IPS-20b (cell line): ENCODE results near the gene SLC10A7.

Source experiments
- H3K27ac ChIP-seq: one replicate; pipeline ENCODE4 v1.5.1; 2013; ENCODE audit warnings: low read length
- H3K27me3 ChIP-seq: 2 replicates; pipeline ENCODE4 v1.6.1; 2013; ENCODE audit warnings: mild to moderate bottlenecking, low read length, inconsistent platforms; ENCODE audit not compliant: insufficient read depth
- H3K36me3 ChIP-seq: 2 replicates; pipeline ENCODE4 v1.6.1; 2013; ENCODE audit warnings: low read depth, mild to moderate bottlenecking, inconsistent platforms, low read length, moderate library complexity; ENCODE audit not compliant: insufficient read depth
- H3K4me1 ChIP-seq: 2 replicates; pipeline ENCODE4 v1.6.1; 2013; ENCODE audit warnings: mild to moderate bottlenecking, control low read depth, inconsistent platforms, low read length, moderate library complexity; ENCODE audit not compliant: insufficient read depth
- H3K4me3 ChIP-seq: 2 replicates; pipeline ENCODE4 v1.5.1; 2013; ENCODE audit warnings: mild to moderate bottlenecking, low read length, inconsistent platforms
- H3K9ac ChIP-seq: 2 replicates; pipeline ENCODE4 v1.6.1; 2013; ENCODE audit warnings: low read depth, mild to moderate bottlenecking, inconsistent platforms, low read length, moderate library complexity
- H3K9me3 ChIP-seq: 2 replicates; pipeline ENCODE4 v1.6.1; 2013; ENCODE audit warnings: mild to moderate bottlenecking, low read depth, low read length, inconsistent platforms; ENCODE audit not compliant: insufficient read depth

Gene SLC10A7

DNA sequence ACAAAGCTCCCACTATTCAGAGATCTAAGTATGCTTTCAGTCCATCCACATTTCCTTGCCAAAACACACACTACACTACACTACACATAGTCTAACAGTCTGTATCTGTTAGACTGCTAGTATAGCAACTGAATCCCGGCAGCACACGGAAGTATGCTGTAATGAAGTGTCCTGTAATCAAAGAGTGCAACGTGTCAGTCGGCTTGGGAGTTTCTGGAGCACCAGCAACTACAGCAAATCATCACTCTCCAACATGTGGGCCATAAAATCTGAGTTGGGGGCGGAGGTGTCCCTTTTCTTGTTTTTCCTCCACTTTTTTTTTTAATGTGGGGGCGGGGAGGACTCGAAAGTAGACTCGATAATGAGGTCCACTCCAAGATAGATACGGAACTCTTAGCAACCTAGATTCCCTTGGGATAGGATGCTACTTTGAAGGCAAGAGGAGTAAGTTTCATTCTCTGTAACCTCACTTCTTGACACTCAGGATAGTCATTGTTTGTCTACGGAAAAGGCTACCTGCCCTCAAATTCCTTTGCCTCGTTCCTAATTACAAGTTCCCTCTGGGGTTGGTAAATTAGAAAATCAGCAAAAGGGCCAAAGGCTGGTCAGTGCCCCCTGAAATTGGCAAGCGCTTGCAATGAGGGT, 722 bp downstream of the SLC10A7 start:
- peaks cover 35% of the 10 kb centered on the region for H3K27me3 ChIP-seq
- H3K27ac ChIP-seq, result no peak overlapping the region
- no peaks in the 10 kb centered on the region for H3K36me3 ChIP-seq
- peak overlapping the region; percentile 98 for H3K4me3 ChIP-seq
- H3K9ac ChIP-seq, result peak overlapping the region; percentile 83; the same call in 1 of the 2 replicates
- no peaks in the 10 kb centered on the region for H3K4me1 ChIP-seq
- no peaks in the 10 kb centered on the region for H3K9me3 ChIP-seq

DNA sequence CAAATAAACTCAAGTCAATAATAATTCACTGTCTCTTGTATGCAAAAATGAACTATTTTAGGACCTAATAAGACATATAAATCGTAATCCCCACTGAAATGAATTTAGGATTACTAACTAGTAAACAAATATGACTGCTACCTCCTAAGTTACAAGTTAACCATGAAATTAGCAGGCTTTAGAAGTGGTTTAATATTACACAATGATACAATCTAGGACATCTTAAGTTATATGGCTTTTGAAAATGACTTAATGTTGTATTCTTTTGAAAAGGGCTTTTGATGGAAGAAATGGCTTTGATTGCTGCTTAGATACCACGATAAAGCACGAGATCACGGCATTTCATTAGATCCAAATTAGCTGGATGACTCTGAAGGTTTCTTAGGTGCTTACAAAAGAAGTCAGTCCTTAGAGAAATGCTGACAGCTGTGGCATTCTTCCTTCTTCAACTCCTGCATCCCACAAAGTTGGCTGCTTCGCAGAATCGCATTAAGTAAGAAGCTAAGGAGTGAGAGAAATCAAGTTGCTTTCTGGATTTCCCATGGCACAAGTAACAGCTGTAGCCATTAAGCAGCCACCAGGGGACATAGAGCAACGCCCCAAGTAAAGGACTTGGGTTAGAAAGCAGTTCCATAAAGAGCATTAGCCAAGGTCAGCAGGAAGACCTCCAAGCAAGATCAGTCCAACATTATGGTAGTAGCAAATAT, 6.9 kb downstream of the SLC10A7 start:
- no peaks in the 10 kb centered on the region for H3K9me3 ChIP-seq
- no peaks in the 10 kb centered on the region for H3K4me1 ChIP-seq
- no peak overlapping the region for H3K4me3 ChIP-seq
- H3K27me3 ChIP-seq, result peaks cover 6% of the 10 kb centered on the region
- no peak overlapping the region for H3K27ac ChIP-seq
- H3K9ac ChIP-seq, result no peak overlapping the region
- H3K36me3 ChIP-seq, result no peaks in the 10 kb centered on the region

DNA sequence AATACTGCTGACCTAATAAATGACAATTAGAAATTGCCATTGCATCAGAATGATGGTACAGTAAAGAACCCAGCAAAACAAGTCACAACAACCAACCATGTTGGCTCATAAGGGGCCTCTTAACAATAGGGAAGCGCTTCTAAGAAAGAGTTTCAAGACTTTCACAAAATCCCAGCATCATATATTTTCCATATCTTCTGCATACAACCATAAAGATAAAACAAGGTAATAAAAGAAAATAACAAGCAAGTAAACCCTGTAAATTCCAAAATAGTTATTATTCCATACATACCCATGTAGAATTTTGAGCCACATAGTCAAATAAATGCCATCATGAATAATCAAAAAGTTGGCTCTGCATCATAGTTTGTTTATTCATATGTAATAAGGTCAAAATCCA, 8.2 kb downstream of the SLC10A7 start:
- H3K27me3 ChIP-seq, result no peaks in the 10 kb centered on the region
- H3K9ac ChIP-seq, result no peak overlapping the region
- no peaks in the 10 kb centered on the region for H3K9me3 ChIP-seq
- no peak overlapping the region for H3K27ac ChIP-seq
- H3K36me3 ChIP-seq, result no peaks in the 10 kb centered on the region
- no peaks in the 10 kb centered on the region for H3K4me1 ChIP-seq
- H3K4me3 ChIP-seq, result no peak overlapping the region

DNA sequence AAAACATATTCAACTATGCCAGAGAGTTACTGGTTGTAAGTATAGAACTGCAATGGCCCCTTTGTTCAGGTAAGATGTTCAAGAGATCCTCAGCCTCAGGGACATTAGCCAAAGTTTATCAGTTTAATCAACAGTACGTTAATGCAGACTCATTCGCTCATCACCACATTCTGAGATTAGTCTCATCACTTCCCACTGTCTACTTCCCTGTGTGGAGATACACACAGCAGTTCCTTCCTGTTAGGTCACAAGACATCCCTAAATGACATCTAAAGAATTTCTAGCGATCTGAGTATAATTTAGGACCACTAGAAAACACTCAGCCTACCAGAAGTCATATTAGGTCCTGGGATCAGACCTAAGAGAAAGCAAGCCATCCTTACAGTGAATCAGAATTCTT, 10.4 kb downstream of the SLC10A7 start:
- Histone ChIP-seq H3K4me1 (no peaks in the 10 kb centered on the region), H3K9me3 (no peaks in the 10 kb centered on the region), H3K36me3 (no peaks in the 10 kb centered on the region), H3K4me3 (no peak overlapping the region), H3K27ac (no peak overlapping the region), H3K9ac (no peak overlapping the region), H3K27me3 (no peaks in the 10 kb centered on the region)

DNA sequence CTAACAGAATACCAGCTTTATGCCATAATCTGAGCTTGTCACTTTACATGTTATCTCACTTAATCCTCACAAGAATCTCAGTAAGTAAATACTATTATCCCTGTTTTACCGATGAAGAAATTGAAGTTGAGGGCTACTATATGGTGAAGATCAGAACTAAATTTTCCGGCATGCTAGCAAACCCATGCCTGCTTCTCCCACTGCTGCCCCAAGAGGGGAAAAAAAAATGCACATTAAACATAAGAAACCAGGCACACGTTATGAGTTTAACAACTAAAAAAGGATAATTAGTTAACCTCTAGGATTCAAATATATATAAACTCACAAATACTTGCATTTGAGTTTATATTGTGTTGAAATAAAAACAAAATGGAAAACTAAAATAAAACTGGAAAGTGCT, 10.8 kb downstream of the SLC10A7 start:
- H3K9ac ChIP-seq, result no peak overlapping the region
- H3K4me1 ChIP-seq, result no peaks in the 10 kb centered on the region
- no peak overlapping the region for H3K4me3 ChIP-seq
- no peaks in the 10 kb centered on the region for H3K9me3 ChIP-seq
- H3K36me3 ChIP-seq, result no peaks in the 10 kb centered on the region
- H3K27ac ChIP-seq, result no peak overlapping the region
- H3K27me3 ChIP-seq, result no peaks in the 10 kb centered on the region

DNA sequence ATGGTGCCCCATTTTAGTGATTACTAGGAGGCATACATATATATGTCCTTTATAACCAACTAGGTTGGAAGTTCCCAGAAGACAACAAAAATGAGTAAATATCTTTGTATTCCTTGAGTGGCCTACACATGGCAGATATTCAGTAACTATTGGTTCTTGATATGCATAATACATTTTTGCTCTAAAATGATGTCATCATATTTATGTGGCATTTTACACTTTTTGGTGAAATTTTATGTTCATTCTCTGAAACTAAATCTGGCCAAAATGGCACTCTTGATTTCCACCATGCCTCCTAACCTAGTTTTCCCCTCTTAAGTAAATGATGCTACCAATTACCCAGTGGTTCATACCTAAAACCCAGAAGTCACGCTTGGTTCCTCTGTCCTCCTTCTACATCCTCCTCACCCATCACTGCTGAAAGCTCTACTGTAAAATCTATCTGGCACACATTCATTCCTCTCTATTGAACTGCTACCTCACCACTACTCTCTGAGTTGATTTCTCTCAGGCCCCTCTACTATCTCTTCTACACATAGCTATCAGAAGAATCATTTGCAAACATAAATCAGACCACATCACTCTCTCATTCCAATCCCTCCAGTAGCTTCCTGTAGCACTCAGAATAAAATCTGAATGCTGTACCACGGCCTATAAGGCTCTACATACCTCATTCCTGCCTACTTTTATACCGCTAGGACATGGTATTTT, 13.4 kb downstream of the SLC10A7 start:
- Histone ChIP-seq H3K36me3 (no peaks in the 10 kb centered on the region), H3K27ac (no peak overlapping the region), H3K9me3 (no peaks in the 10 kb centered on the region), H3K9ac (no peak overlapping the region), H3K27me3 (no peaks in the 10 kb centered on the region), H3K4me1 (no peaks in the 10 kb centered on the region), H3K4me3 (no peak overlapping the region)

DNA sequence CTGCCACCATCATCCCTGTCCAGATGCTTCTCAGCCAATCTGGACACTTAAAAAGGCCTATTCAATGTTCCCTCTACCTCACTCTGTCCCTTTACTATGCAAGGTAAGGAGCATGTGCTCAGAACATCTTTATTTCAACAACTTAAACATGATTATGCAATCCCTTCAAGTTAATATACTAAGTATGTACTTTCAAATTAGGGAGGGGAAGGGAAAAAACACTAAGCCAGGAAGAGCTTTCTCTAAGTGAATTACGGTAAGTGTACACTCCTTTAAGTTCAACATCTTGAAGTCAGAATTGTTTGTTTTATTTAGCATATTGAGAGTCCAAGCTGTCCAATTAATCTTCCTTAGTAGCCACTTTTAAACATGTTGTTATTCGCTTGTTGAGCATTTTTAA, 14.1 kb downstream of the SLC10A7 start:
- no peak overlapping the region for H3K27ac ChIP-seq
- no peaks in the 10 kb centered on the region for H3K36me3 ChIP-seq
- H3K9ac ChIP-seq, result no peak overlapping the region
- no peak overlapping the region for H3K4me3 ChIP-seq
- no peaks in the 10 kb centered on the region for H3K27me3 ChIP-seq
- no peaks in the 10 kb centered on the region for H3K9me3 ChIP-seq
- H3K4me1 ChIP-seq, result no peaks in the 10 kb centered on the region

DNA sequence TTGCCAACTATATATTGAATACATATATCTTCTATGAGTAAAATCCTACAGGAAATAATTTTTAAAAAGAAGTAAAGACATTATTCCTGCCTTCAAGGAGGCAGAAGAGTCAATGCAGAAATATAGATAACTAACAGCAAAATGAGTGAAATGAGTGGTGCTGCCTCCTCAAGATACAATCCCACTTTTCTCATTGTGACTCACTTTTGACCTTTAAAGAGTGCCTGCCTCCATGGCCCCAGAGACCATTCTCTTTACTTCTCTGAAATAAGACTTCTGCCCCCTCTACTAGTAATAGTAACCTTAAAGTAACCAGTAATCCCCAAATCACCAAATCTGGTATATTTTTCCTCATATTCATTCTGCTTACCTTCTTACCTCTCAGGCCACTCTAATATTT, 15.5 kb downstream of the SLC10A7 start:
- Histone ChIP-seq H3K27ac (no peak overlapping the region), H3K36me3 (no peaks in the 10 kb centered on the region), H3K27me3 (no peaks in the 10 kb centered on the region), H3K4me1 (no peaks in the 10 kb centered on the region), H3K4me3 (no peak overlapping the region), H3K9me3 (no peaks in the 10 kb centered on the region), H3K9ac (no peak overlapping the region)

DNA sequence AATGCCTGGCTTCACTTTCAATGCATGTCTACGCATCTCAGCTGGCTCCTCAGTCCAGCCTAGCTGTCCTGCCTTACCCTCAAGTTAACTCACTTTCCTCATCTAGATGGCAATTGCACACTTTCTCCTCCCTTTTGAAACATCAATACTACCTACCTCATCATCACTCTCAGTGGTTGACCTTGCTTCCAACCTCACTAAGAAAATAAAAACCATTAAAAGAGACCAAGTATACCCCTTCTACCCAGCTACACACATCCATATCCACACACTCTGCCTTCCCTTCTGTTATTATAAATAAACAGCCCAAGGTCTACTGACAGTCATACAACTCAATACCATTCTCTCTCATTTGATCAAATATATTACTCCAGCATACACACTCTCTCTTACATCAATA, 21.5 kb downstream of the SLC10A7 start:
- H3K9ac ChIP-seq, result no peak overlapping the region
- H3K9me3 ChIP-seq, result no peaks in the 10 kb centered on the region
- no peaks in the 10 kb centered on the region for H3K27me3 ChIP-seq
- no peaks in the 10 kb centered on the region for H3K36me3 ChIP-seq
- no peaks in the 10 kb centered on the region for H3K4me1 ChIP-seq
- no peak overlapping the region for H3K27ac ChIP-seq
- H3K4me3 ChIP-seq, result no peak overlapping the region

DNA sequence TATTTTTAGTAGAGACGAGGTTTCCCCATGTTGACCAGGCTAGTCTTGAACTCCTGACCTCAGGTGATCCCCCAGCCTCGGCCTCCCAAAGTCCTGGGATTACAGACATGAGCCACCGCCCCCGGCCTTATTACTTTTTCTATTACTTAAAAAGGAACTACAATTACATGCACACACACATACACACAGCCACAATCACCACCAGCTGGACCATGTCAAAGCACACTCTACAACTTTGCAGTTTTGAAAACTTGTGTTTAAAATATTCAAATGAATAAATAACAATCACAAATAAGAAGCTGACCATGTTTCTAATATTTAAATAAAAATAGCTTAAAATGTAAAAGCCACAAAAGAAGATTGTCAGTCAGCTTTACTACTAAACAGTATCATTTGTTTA, 23.4 kb downstream of the SLC10A7 start:
- H3K4me3 ChIP-seq, result no peak overlapping the region
- H3K9ac ChIP-seq, result no peak overlapping the region
- H3K27me3 ChIP-seq, result no peaks in the 10 kb centered on the region
- no peaks in the 10 kb centered on the region for H3K4me1 ChIP-seq
- H3K36me3 ChIP-seq, result no peaks in the 10 kb centered on the region
- H3K27ac ChIP-seq, result no peak overlapping the region
- no peaks in the 10 kb centered on the region for H3K9me3 ChIP-seq

GRCh38 chr4:146495269-146495668, 26.5 kb downstream of the SLC10A7 start:
- H3K9me3 ChIP-seq, result no peaks in the 10 kb centered on the region
- H3K4me1 ChIP-seq, result no peaks in the 10 kb centered on the region
- H3K9ac ChIP-seq, result no peak overlapping the region
- H3K36me3 ChIP-seq, result no peaks in the 10 kb centered on the region
- H3K27ac ChIP-seq, result no peak overlapping the region
- H3K4me3 ChIP-seq, result no peak overlapping the region
- H3K27me3 ChIP-seq, result no peaks in the 10 kb centered on the region

- H3K4me3 ChIP-seq, result no peak overlapping the region
- H3K4me1 ChIP-seq, result no peaks in the 10 kb centered on the region
- no peak overlapping the region for H3K9ac ChIP-seq
- H3K27me3 ChIP-seq, result no peaks in the 10 kb centered on the region
- no peak overlapping the region for H3K27ac ChIP-seq
- H3K9me3 ChIP-seq, result no peaks in the 10 kb centered on the region
- H3K36me3 ChIP-seq, result no peaks in the 10 kb centered on the region
Observed at GRCh38 chr4:146494143-146494542, 27.6 kb downstream of the SLC10A7 start.
